IPS DF 4.7 (cell line): Measurements from ENCODE around the gene CATSPERE.
"Not testable (repeated sequence)": the region's sequence is repeated elsewhere in the genome, so short reads cannot be mapped to it uniquely, and the experiment has no call there.

Experiments used
- DNase-seq: peaks from one replicate; pipeline ENCODE4 v3.0.0-alpha.2; 2013; ENCODE audit warnings: low spot score; ENCODE audit errors: extremely low read depth

The CATSPERE gene

GRCh38 chr1:244447552-244447951, 13.5 kb upstream of the CATSPERE start:
- no peak for DNase-seq

- no peak for DNase-seq
These were observed 12.6 kb upstream of the CATSPERE start for GRCh38 chr1:244448279-244449036.

- no peak for DNase-seq
These were observed 11.1 kb upstream of the CATSPERE start for GRCh38 chr1:244449936-244450508.

GRCh38 chr1:244450597-244451538, 10.2 kb upstream of the CATSPERE start:
- DNase-seq = no peak

GRCh38 chr1:244451539-244451950, 9.5 kb upstream of the CATSPERE start, which contains the start of gene ADSS2:
Gene ADSS2 (minus strand): TSS chr1:244451909. CDS start chr1:244451817, 92 bp downstream.
- DNase-seq = no peak

- peak; percentile 95 for DNase-seq
These were observed 8.9 kb upstream of the CATSPERE start for GRCh38 chr1:244451951-244452795.

GRCh38 chr1:244454412-244454811, 6.7 kb upstream of the CATSPERE start:
- DNase-seq = no peak

- DNase-seq = no peak
These were observed 4.5 kb upstream of the CATSPERE start for GRCh38 chr1:244456586-244456985.

GRCh38 chr1:244458781-244459180, 2.3 kb upstream of the CATSPERE start:
- DNase-seq = no peak

- no peak for DNase-seq
These were observed 876 bp upstream of the CATSPERE start for GRCh38 chr1:244460197-244460596.

GRCh38 chr1:244466724-244467123, 5.7 kb downstream of the CATSPERE start:
- DNase-seq = no peak

- DNase-seq = no peak
These were observed 12.1 kb downstream of the CATSPERE start for GRCh38 chr1:244473059-244473605.

GRCh38 chr1:244484971-244485370, 23.9 kb downstream of the CATSPERE start:
- DNase-seq = not testable (repeated sequence)

GRCh38 chr1:244494653-244495052, 33.6 kb downstream of the CATSPERE start:
- DNase-seq = no peak

GRCh38 chr1:244496186-244496585, 35.1 kb downstream of the CATSPERE start:
- peak; percentile 19 for DNase-seq

- DNase-seq = no peak
These were observed 36.7 kb downstream of the CATSPERE start for GRCh38 chr1:244497805-244498204.

- not testable (repeated sequence) for DNase-seq
These were observed 38.4 kb downstream of the CATSPERE start for GRCh38 chr1:244499484-244499883.

- not testable (repeated sequence) for DNase-seq
These were observed 39.4 kb downstream of the CATSPERE start for GRCh38 chr1:244500515-244500914.

- DNase-seq = no peak
These were observed 41.6 kb downstream of the CATSPERE start for GRCh38 chr1:244502630-244503029.

GRCh38 chr1:244513493-244513892, 52.4 kb downstream of the CATSPERE start:
- DNase-seq = no peak

GRCh38 chr1:244515680-244516079, 54.6 kb downstream of the CATSPERE start:
- DNase-seq = no peak
